DOHH2 (cell line): ENCODE data around the gene SYNDIG1.

Experiments
- CTCF ChIP-seq: fragments of 200-600 bp; sonication (generic); IDR thresholded peaks from one replicate; pipeline ENCODE4 v1.5.1; 2014; ENCODE audit warnings: antibody characterized with exemption, mild to moderate bottlenecking, low read depth, low read length; ENCODE audit not compliant: poor library complexity, severe bottlenecking
- EZH2phosphoT487 ChIP-seq: fragments of 200-600 bp; sonication (generic); IDR thresholded peaks from 2 replicates; pipeline ENCODE4 v1.6.1; 2017; ENCODE audit warnings: borderline replicate concordance, mild to moderate bottlenecking, antibody characterized with exemption, low read length, moderate library complexity, mixed read lengths

- TF ChIP-seq CTCF (no peak), EZH2phosphoT487 (no peak)
Observed at GRCh38 chr20:24559114-24559732, 89.8 kb downstream of the SYNDIG1 start.
